Hematopoietic multipotent progenitor cell treated with erythropoietin and hydrocortisone succinate and interleukin-3 and kit ligand, for 6 days (in vitro differentiated cells): ENCODE measurements around the gene SIPA1.

Experiments used
- DNase-seq: peaks from one replicate; pipeline ENCODE4 v3.0.0-alpha.2; 2015

SIPA1 gene

GRCh38 chr11:65607614-65608426, 30.1 kb upstream of the SIPA1 start:
- DNase-seq, result no peak

- DNase-seq, result peak; percentile 83
Measured at GRCh38 chr11:65609229-65609628, 28.7 kb upstream of the SIPA1 start.

GRCh38 chr11:65609665-65610064, 28.2 kb upstream of the SIPA1 start:
- peak; percentile 56 for DNase-seq

- no peak for DNase-seq
Measured at GRCh38 chr11:65610404-65610803, 27.5 kb upstream of the SIPA1 start.

GRCh38 chr11:65611028-65611757, 26.7 kb upstream of the SIPA1 start:
- peak; percentile 66 for DNase-seq

GRCh38 chr11:65611758-65612603, 25.9 kb upstream of the SIPA1 start:
- DNase-seq, result no peak

GRCh38 chr11:65612691-65613090, 25.2 kb upstream of the SIPA1 start:
- DNase-seq, result no peak

- peak; percentile 31 for DNase-seq
Measured at GRCh38 chr11:65613091-65613928, 24.6 kb upstream of the SIPA1 start.

- DNase-seq, result peak; percentile 100
Measured at GRCh38 chr11:65615229-65615949, 22.5 kb upstream of the SIPA1 start, which contains the start of gene PCNX3. Gene PCNX3 (plus strand): TSS chr11:65615776. CDS start chr11:65616312, 536 bp downstream.

- DNase-seq, result peak; percentile 62
Measured at GRCh38 chr11:65615950-65616574, 21.8 kb upstream of the SIPA1 start.

GRCh38 chr11:65616575-65617001, 21.3 kb upstream of the SIPA1 start:
- DNase-seq, result no peak

- no peak for DNase-seq
Measured at GRCh38 chr11:65617136-65617850, 20.6 kb upstream of the SIPA1 start.

GRCh38 chr11:65617990-65618751, 19.7 kb upstream of the SIPA1 start:
- no peak for DNase-seq

- no peak for DNase-seq
Measured at GRCh38 chr11:65618763-65619162, 19.1 kb upstream of the SIPA1 start.

- DNase-seq, result no peak
Measured at GRCh38 chr11:65619281-65619928, 18.5 kb upstream of the SIPA1 start.

GRCh38 chr11:65620666-65621065, 17.2 kb upstream of the SIPA1 start:
- no peak for DNase-seq

GRCh38 chr11:65621460-65621859, 16.4 kb upstream of the SIPA1 start:
- DNase-seq, result no peak

- no peak for DNase-seq
Measured at GRCh38 chr11:65622011-65622410, 15.9 kb upstream of the SIPA1 start.

- no peak for DNase-seq
Measured at GRCh38 chr11:65623177-65623576, 14.7 kb upstream of the SIPA1 start.
